Gastrocnemius medialis (tissue), 4 donors: Measurements from ENCODE around the gene COL23A1.

ENCODE experiments used
- POLR2A ChIP-seq, 2 donors: fragments of 450-650 bp; IDR thresholded peaks; one replicate each; pipeline ENCODE4 v1.6.1; 2017; ENCODE audit warnings: antibody characterized with exemption in 2 of 2, mild to moderate bottlenecking in 2 of 2, moderate library complexity in 2 of 2
- TF ChIP-seq, protein P1 (sequence below), 5 experiments: fragments of 450-650 bp in 3 of 5; fragments of 200-600 bp in 2 of 5; sonication (generic) in 2 of 5; IDR thresholded peaks in 4 of 5; conservative IDR thresholded peaks in 1 of 5; 1 replicate in 4 of 5; 2 replicates in 1 of 5; pipeline ENCODE4 v1.5.1; 2016 to 2019; ENCODE audit warnings: antibody characterized with exemption in 5 of 5, mild to moderate bottlenecking in 3 of 5, moderate library complexity in 3 of 5

- no peak for TF ChIP-seq POLR2A (IDR thresholded peaks at IDR 0.05)
- TF ChIP-seq, protein P1, sequence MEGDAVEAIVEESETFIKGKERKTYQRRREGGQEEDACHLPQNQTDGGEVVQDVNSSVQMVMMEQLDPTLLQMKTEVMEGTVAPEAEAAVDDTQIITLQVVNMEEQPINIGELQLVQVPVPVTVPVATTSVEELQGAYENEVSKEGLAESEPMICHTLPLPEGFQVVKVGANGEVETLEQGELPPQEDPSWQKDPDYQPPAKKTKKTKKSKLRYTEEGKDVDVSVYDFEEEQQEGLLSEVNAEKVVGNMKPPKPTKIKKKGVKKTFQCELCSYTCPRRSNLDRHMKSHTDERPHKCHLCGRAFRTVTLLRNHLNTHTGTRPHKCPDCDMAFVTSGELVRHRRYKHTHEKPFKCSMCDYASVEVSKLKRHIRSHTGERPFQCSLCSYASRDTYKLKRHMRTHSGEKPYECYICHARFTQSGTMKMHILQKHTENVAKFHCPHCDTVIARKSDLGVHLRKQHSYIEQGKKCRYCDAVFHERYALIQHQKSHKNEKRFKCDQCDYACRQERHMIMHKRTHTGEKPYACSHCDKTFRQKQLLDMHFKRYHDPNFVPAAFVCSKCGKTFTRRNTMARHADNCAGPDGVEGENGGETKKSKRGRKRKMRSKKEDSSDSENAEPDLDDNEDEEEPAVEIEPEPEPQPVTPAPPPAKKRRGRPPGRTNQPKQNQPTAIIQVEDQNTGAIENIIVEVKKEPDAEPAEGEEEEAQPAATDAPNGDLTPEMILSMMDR (IDR thresholded peaks at IDR 0.05 in 4 of 5, conservative IDR thresholded peaks at IDR 0.05 in 1 of 5): no peak
Measured at GRCh38 chr5:178211095-178212048, 378.8 kb downstream of the COL23A1 start.
